Muscle of leg (tissue), 11 donors: ENCODE measurements around the gene OTOGL. TPM values are rescaled to one million over a fixed set of nuclear protein-coding genes. Genes with fewer than 3 reads are reported as not detected.

Experiments used
- DNase-seq: peaks from one replicate; pipeline ENCODE4 v3.0.0; 2013
- H3K27ac ChIP-seq: one replicate; pipeline ENCODE4 v1.5.1; 2013; ENCODE audit warnings: mild to moderate bottlenecking, low read length, control low read depth
- H3K27me3 ChIP-seq: one replicate; pipeline ENCODE4 v1.6.1; 2013; ENCODE audit warnings: low read length; ENCODE audit not compliant: control insufficient read depth, insufficient read depth
- H3K36me3 ChIP-seq: one replicate; pipeline ENCODE4 v1.6.1; 2013; ENCODE audit warnings: low read length; ENCODE audit not compliant: control insufficient read depth, insufficient read depth
- H3K4me1 ChIP-seq: one replicate; pipeline ENCODE4 v1.6.1; 2013; ENCODE audit warnings: low read length; ENCODE audit not compliant: control insufficient read depth, insufficient read depth
- H3K4me3 ChIP-seq: one replicate; pipeline ENCODE4 v1.5.1; 2013; ENCODE audit warnings: low read length, control low read depth
- H3K9me3 ChIP-seq: replicated peaks from 2 replicates; pipeline ENCODE4 v1.6.1; 2013; ENCODE audit warnings: low read depth, low read length; ENCODE audit not compliant: control insufficient read depth
- WGBS: methylation state at CpG from one replicate; pipeline ENCODE4 v1.1.5; 2013; ENCODE audit warnings: missing lambda C conversion rate; ENCODE audit not compliant: insufficient coverage; 5-methylcytosine and 5-hydroxymethylcytosine counted together
- polyA plus RNA-seq, 8 donors: library from polyadenylated mRNA; unstranded; fragments of 120-200 nt; gene quantifications; one replicate each; pipeline versions ENCODE4 v1.2.1 to v1.2.3, GENCODE V29; 2013; ENCODE audit warnings: inconsistent platforms in 1 of 8, low replicate concordance in 1 of 8; ENCODE audit not compliant: insufficient read length in 8 of 8, insufficient read depth in 1 of 8
- total RNA-seq: library from RNA; stranded (reverse); fragments of 120-200 nt; gene quantifications from one replicate; pipeline ENCODE4 v1.2.4, GENCODE V29; 2013

Gene OTOGL
- total and polyA plus RNA-seq, 9 donors = 0.16 to 0.47 (median 0.39) TPM

DNA sequence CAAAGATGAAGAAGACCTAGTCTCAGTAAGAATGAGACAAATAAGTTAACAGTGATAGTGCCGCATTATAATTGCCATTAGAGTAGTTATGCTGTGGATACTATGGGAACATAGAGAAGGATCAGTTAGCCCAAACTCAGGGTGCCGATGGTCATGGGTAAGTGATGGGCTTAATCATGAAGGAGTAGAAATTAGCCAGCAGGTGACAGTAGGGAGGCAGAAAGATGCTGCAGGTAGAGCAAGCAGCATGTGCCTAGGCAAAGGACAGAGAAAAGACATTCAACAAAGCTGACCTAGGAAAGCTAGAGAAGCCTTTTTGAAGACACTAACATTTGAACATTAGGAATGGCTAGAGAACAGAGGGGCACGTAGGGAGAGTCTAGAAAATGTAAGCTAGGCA lies 314.1 kb downstream of the OTOGL start:
- no peaks in the 10 kb centered on the region for H3K27me3 ChIP-seq
- DNase-seq = no peak
- no peak overlapping the region for H3K27ac ChIP-seq
- 88% methylated on average over 2 of the region's 3 CpGs for WGBS
- H3K36me3 ChIP-seq = no peaks in the 10 kb centered on the region
- H3K4me1 ChIP-seq = no peaks in the 10 kb centered on the region
- no peaks in the 10 kb centered on the region for H3K9me3 ChIP-seq
- H3K4me3 ChIP-seq = no peak overlapping the region

DNA sequence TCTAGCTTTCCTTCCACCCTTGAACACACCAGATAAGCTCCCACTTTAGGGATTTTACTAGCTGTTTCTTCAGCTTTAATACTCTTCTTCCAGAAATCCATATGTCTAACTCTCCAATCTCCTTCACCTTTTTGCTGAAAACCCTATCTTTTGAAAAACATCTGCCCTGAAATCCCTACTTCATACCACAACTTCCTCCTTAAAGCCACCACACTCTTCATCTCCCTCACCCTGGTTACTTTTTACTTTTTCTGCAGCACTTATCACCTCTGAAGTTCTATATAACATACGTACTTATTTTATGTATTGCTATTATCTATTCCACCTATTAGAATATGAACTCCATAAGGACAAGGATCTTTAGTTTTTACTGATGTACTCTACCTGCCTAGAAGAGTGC lies 316.1 kb downstream of the OTOGL start:
- H3K27ac ChIP-seq = no peak overlapping the region
- no peaks in the 10 kb centered on the region for H3K36me3 ChIP-seq
- H3K9me3 ChIP-seq = no peaks in the 10 kb centered on the region
- DNase-seq = no peak
- H3K4me3 ChIP-seq = no peak overlapping the region
- H3K4me1 ChIP-seq = peaks cover 3% of the 10 kb centered on the region
- WGBS = no CpG with 5 or more reads among the region's 1 CpG
- H3K27me3 ChIP-seq = no peaks in the 10 kb centered on the region

DNA sequence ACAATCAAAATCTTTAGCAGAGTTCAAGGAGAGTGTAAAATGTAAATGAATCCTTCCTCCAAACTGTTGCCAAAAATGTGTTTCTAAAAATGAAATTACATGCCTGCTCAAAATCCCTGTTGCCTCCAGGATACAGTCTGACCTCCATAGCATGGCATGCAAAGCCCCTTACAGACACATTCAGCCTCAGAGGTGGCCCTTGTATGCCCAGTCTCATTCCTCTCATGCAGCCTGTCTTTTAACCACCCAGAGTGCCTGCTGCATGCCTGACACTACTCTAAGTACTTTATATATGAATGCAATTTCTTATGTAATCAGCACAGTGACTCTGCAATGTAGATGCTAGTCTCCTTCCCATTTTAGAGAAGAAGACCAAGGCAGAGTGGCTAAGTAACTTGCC lies 320.3 kb downstream of the OTOGL start:
- DNase-seq = peak; percentile 65
- no peak overlapping the region for H3K4me3 ChIP-seq
- peaks cover 3% of the 10 kb centered on the region for H3K4me1 ChIP-seq
- H3K27me3 ChIP-seq = no peaks in the 10 kb centered on the region
- H3K9me3 ChIP-seq = no peaks in the 10 kb centered on the region
- H3K36me3 ChIP-seq = no peaks in the 10 kb centered on the region
- H3K27ac ChIP-seq = peak overlapping the region; percentile 53

DNA sequence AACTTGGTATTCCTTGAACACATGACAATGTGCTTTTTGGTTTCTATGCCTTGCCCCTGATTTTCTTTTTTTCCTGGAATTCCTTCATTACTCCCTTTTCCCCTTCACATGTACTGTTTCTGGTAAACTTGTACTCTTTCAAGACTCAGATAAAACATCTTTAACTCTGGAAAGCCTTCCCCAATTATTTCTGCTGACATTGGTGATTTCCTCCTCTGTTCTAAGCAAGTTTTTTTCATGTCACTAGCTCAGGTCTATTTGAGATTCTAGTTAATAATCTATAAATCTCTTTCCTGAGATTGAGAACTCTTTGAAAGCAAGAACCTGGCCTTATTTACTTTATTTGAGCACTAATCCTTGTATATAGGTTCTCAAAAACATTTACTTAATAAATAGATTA lies 320.7 kb downstream of the OTOGL start:
- Histone ChIP-seq H3K9me3 (no peaks in the 10 kb centered on the region), H3K4me3 (no peak overlapping the region), H3K27me3 (no peaks in the 10 kb centered on the region), H3K27ac (peak overlapping the region; percentile 53), H3K4me1 (peaks cover 3% of the 10 kb centered on the region), H3K36me3 (no peaks in the 10 kb centered on the region)
- DNase-seq = no peak

DNA sequence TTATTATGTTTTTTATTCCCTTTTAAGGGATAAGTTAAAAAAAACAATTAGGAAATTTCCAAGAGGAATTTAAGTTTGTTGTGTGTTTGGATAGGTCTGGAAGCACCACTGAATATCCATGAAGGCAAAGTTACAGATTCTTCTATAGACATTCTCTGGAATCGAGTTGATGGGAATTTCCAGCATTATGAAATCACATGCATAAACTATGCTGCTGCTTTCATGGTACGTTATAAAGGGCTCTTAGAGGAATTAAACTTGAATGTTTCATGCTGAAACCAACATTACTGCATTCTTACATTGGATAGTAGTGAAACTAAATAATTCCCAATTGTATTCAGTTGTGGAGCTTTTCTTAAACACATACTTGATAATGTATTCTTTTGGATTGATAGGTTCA lies 323.2 kb downstream of the OTOGL start:
- DNase-seq = peak; percentile 61
- H3K4me3 ChIP-seq = no peak overlapping the region
- WGBS = 20% methylated on average over 1 of the region's 2 CpGs
- H3K4me1 ChIP-seq = peaks cover 3% of the 10 kb centered on the region
- H3K27me3 ChIP-seq = no peaks in the 10 kb centered on the region
- H3K36me3 ChIP-seq = no peaks in the 10 kb centered on the region
- no peaks in the 10 kb centered on the region for H3K9me3 ChIP-seq
- H3K27ac ChIP-seq = peak overlapping the region; percentile 49

Other genes starting within 250 kb of the OTOGL start
- gene PPP1R12A, start 164.4 kb upstream of the OTOGL start, total RNA-seq = 91.6 TPM
- 10 to 100 TPM; 38.4 to 62.4 (median 59.5) TPM for gene PPP1R12A, start 164.4 kb upstream of the OTOGL start, polyA plus RNA-seq